HepG2 (cell line): ENCODE data around the gene TMEM266. TPM values are rescaled to one million over a fixed set of nuclear protein-coding genes. Genes with fewer than 3 reads are reported as not detected.

Experiments
- ATAC-seq: fragments of 200-7000 bp; cut with Tn5 transposase; 3 replicates; pipeline ENCODE4 v1.9.1; 2020; ENCODE audit warnings: mild to moderate bottlenecking, moderate library complexity
- BruUV-seq: library from RNA; stranded (reverse); fragments of 400-500 nt; replicated peaks from 2 replicates; lab custom pipeline; 2021; lab: Mats Ljungman, UMichigan
- CTCF ChIA-PET: fragments of 300-600 bp; formaldehyde crosslinking; extraction: SDS; loops from one replicate; lab custom pipeline; 2021; ENCODE audit warnings: low total read pairs, inconsistent platforms, low intra/inter-chr PET ratio; lab: Yijun Ruan, JAX
- POLR2A ChIA-PET: fragments of 350-600 bp; sonication (Branson Sonifier 250); formaldehyde crosslinking; loops from one replicate; lab custom pipeline; 2020; ENCODE audit warnings: antibody characterized with exemption, inconsistent platforms; lab: Yijun Ruan, JAX
- DNase-seq: peaks from one replicate; pipeline ENCODE4 v3.0.0-alpha.2; 2015; ENCODE audit warnings: low spot score
- FAIRE-seq: peaks from 3 replicates; lab custom pipeline; 2011; peaks lifted over from hg19 to GRCh38; lab: Jason Lieb, UNC
- H2AFZ ChIP-seq: one replicate; pipeline ENCODE4 v1.6.1; 2011; ENCODE audit warnings: low read length, inconsistent platforms
- H3K27ac ChIP-seq: fragments of 300-600 bp; 3 replicates; pipeline ENCODE4 v1.8.0; 2011; ENCODE audit warnings: mixed run types, mild to moderate bottlenecking, mixed read lengths, low read length, inconsistent platforms; ENCODE audit not compliant: insufficient read depth; ENCODE audit errors: extremely low read length
- H3K27me3 ChIP-seq, 2 experiments: fragments of 200-600 bp in 1 of 2; 2 replicates in 1 of 2; 3 replicates in 1 of 2; pipeline versions ENCODE4 v1.6.0 to v1.8.0; 2011; ENCODE audit warnings: low read length in 2 of 2, mild to moderate bottlenecking in 2 of 2, moderate library complexity in 2 of 2, inconsistent platforms in 1 of 2; ENCODE audit not compliant: insufficient read depth in 2 of 2, control insufficient read depth in 1 of 2
- H3K36me3 ChIP-seq, 2 experiments: fragments of 200-600 bp in 1 of 2; replicated peaks in 1 of 2; 2 replicates in 1 of 2; 3 replicates in 1 of 2; pipeline versions ENCODE4 v1.5.1 to v1.8.0; 2011; ENCODE audit warnings: low read length in 2 of 2, inconsistent platforms in 1 of 2; ENCODE audit not compliant: insufficient read depth in 2 of 2, control insufficient read depth in 1 of 2
- H3K4me1 ChIP-seq: 2 replicates; pipeline ENCODE4 v1.5.1; 2012; ENCODE audit warnings: low read length, inconsistent platforms; ENCODE audit not compliant: insufficient read depth
- H3K4me2 ChIP-seq: 2 replicates; pipeline ENCODE4 v1.6.0; 2011; ENCODE audit warnings: low read depth, low read length, inconsistent platforms
- H3K4me3 ChIP-seq, 3 experiments: fragments of 200-600 bp in 1 of 3; sonication (generic), shearing (Covaris generic) in 1 of 3; replicated peaks in 1 of 3; 2 replicates each; pipeline ENCODE4 v1.5.1; 2011 to 2016; ENCODE audit warnings: low read length in 3 of 3, inconsistent platforms in 2 of 3, low read depth in 2 of 3, mild to moderate bottlenecking in 2 of 3, control low read depth in 1 of 3, mixed read lengths in 1 of 3; ENCODE audit not compliant: insufficient read depth in 1 of 3
- H3K79me2 ChIP-seq: one replicate; pipeline ENCODE4 v1.6.1; 2011; ENCODE audit warnings: low read length, inconsistent platforms; ENCODE audit not compliant: insufficient read depth
- H3K9ac ChIP-seq: 2 replicates; pipeline ENCODE4 v1.6.0; 2011; ENCODE audit warnings: mild to moderate bottlenecking, low read depth, low read length, inconsistent platforms; ENCODE audit not compliant: insufficient read depth
- H3K9me3 ChIP-seq: 2 replicates; pipeline ENCODE4 v1.5.1; 2012; ENCODE audit warnings: mild to moderate bottlenecking, low read length
- H4K20me1 ChIP-seq: 2 replicates; pipeline ENCODE4 v1.6.0; 2011; ENCODE audit warnings: inconsistent platforms, mild to moderate bottlenecking, low read length, moderate library complexity; ENCODE audit not compliant: insufficient read depth
- GATAD2A ChIP-seq: IDR thresholded peaks from 2 replicates; pipeline ENCODE4 v1.6.1; 2016
- HMGA1 ChIP-seq: sonication (generic); formaldehyde crosslinking; conservative IDR thresholded peaks from 2 replicates; pipeline ENCODE4 v1.4.0; 2020; ENCODE audit warnings: missing genetic modification reagents
- JUNB ChIP-seq: sonication (generic); formaldehyde crosslinking; IDR thresholded peaks from 2 replicates; pipeline ENCODE4 v1.8.0; 2022; ENCODE audit warnings: missing genetic modification reagents, mild to moderate bottlenecking, borderline replicate concordance
- NONO ChIP-seq, 2 experiments: fragments of 450-650 bp in 1 of 2; sonication (generic) in 1 of 2; formaldehyde crosslinking in 1 of 2; IDR thresholded peaks in 1 of 2; conservative IDR thresholded peaks in 1 of 2; 2 replicates each; pipeline versions ENCODE4 v1.6.1 to v1.8.0; 2017 to 2022; ENCODE audit warnings: mild to moderate bottlenecking in 1 of 2, missing genetic modification reagents in 1 of 2, moderate library complexity in 1 of 2
- NRL ChIP-seq: sonication (generic); formaldehyde crosslinking; IDR thresholded peaks from 2 replicates; pipeline ENCODE4 v1.5.0; 2020; ENCODE audit warnings: missing genetic modification reagents, mild to moderate bottlenecking, moderate library complexity, borderline replicate concordance
- PLRG1 ChIP-seq: fragments of 450-650 bp; conservative IDR thresholded peaks from 2 replicates; pipeline ENCODE4 v1.6.1; 2016
- RORA ChIP-seq: sonication (generic); formaldehyde crosslinking; IDR thresholded peaks from 2 replicates; pipeline ENCODE4 v1.5.0; 2020; ENCODE audit warnings: mild to moderate bottlenecking, missing genetic modification reagents, moderate library complexity
- RXRB ChIP-seq: IDR thresholded peaks from 2 replicates; pipeline ENCODE4 v1.6.1; 2016; ENCODE audit warnings: borderline replicate concordance, missing genetic modification reagents, missing compliant biosample characterization
- SOX6 ChIP-seq, 2 experiments: fragments of 450-650 bp in 1 of 2; sonication (generic) in 1 of 2; formaldehyde crosslinking in 1 of 2; IDR thresholded peaks; 2 replicates each; pipeline versions ENCODE4 v1.4.0 to v1.6.1; 2017 to 2020; ENCODE audit warnings: antibody characterized with exemption in 1 of 2, mild to moderate bottlenecking in 1 of 2, missing genetic modification reagents in 1 of 2
- U2AF2 ChIP-seq: fragments of 200-400 bp; formaldehyde crosslinking; IDR thresholded peaks from 2 replicates; pipeline ENCODE4 v1.6.1; 2017; ENCODE audit warnings: low read depth, mild to moderate bottlenecking, low read length
- WGBS: methylation state at CpG from one replicate; pipeline ENCODE4 v1.1.6; 2017; ENCODE audit warnings: low lambda C conversion rate; 5-methylcytosine and 5-hydroxymethylcytosine counted together
- in situ Hi-C: cut with HindIII; loops from 2 replicates; pipeline ENCODE4 v1.10.0; 2017; ENCODE audit warnings: low pct_unique_long_range_greater_than_20kb; ENCODE audit not compliant: extremely low pct_ligation_motif_present
- intact Hi-C: fragments of 100-400 bp; cut with micrococcal nuclease; formaldehyde crosslinking; loops from one replicate; pipeline ENCODE4 v1.10.0; 2022; ENCODE audit not compliant: unreplicated experiment
- polyA plus RNA-seq, 8 experiments: library from polyadenylated mRNA; depleted of rRNA in 3 of 8; stranded (reverse) in 7 of 8; unstranded in 1 of 8; fragments of >200 nt; fragmentation: Illumina TruSeq in 4 of 8; extraction: Trizol in 4 of 8; gene quantifications; 2 replicates each; pipeline versions ENCODE4 v1.2.1 to v1.2.3, GENCODE V29; 2011 to 2016; ENCODE audit warnings: low read depth in 4 of 8, missing spikeins in 1 of 8, mixed read lengths in 1 of 8; ENCODE audit not compliant: insufficient read depth in 1 of 8
- total RNA-seq, 5 experiments: library from RNA; depleted of rRNA; stranded (reverse); fragments of >200 nt; fragmentation: Illumina TruSeq; extraction: Trizol; gene quantifications; 2 replicates each; pipeline ENCODE4 v1.2.3, GENCODE V29; 2016; ENCODE audit warnings: low read depth in 1 of 5
- TF ChIP-seq, protein P1 (sequence below), 2 experiments: fragments of 450-650 bp in 1 of 2; sonication (generic) in 1 of 2; formaldehyde crosslinking; IDR thresholded peaks; 2 replicates each; pipeline versions ENCODE4 v1.5.0 to v1.8.0; 2020 to 2022; ENCODE audit warnings: mild to moderate bottlenecking in 1 of 2, missing genetic modification reagents in 1 of 2
- TF ChIP-seq, protein P2 (sequence below): sonication (generic); formaldehyde crosslinking; IDR thresholded peaks from 2 replicates; pipeline ENCODE4 v1.5.0; 2020; ENCODE audit warnings: mild to moderate bottlenecking, missing genetic modification reagents
- TF ChIP-seq, protein P3 (sequence below): sonication (generic); formaldehyde crosslinking; IDR thresholded peaks from 2 replicates; pipeline ENCODE4 v1.5.1; 2020; ENCODE audit warnings: mild to moderate bottlenecking, missing genetic modification reagents, moderate library complexity

TMEM266 gene
- total and polyA plus RNA-seq, 2 of the 13 experiments (the other 11 are each of a cell fraction or from before 2014, with no cell fraction given): 0.04 TPM; not detected in 1

DNA sequence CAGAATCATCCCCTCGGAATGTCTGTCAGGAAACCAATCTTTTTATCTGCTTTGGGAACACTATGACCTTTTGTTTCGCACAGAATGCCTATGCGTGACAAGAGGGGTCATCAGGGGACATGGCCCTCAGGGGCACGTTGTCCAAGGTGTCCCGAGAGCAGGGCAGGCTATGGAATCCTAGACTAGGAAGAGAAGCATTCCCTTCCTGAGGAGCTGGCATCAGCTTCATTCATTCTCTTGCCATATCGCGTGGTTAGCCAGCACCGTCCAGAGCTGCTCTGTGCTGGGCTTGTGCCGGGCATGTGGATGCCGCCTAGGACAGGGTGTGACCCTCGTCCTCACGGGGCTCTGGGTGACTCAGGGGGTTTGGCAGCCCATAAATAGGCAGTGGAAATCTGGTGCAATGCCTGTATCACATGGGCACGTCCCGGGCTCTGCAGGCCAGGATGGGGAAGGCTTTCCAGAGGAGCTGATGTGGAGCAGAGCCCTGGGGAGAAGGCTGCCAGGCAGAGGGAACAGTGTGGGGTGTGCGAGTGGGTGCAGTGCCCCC, 117.8 kb downstream of the TMEM266 start:
- Histone ChIP-seq H3K4me3 (no peak overlapping the region; a peak in 1 of 6 replicates), H3K27me3 (peaks cover 10 to 65% of the 10 kb centered on the region in 2 experiments), H3K4me2 (peak overlapping the region; percentile 40), H3K4me1 (peaks cover 17% of the 10 kb centered on the region), H3K36me3 (no peaks in the 10 kb centered on the region), H3K9me3 (no peaks in the 10 kb centered on the region), H3K9ac (no peak overlapping the region), H4K20me1 (no peaks in the 10 kb centered on the region), H2AFZ (no peak overlapping the region), H3K27ac (no peak overlapping the region), H3K79me2 (no peaks in the 10 kb centered on the region)
- 3% methylated on average over 8 of the region's 15 CpGs for WGBS
- BruUV-seq: no TSS peak
- no peak for FAIRE-seq
- ATAC-seq: peak; percentile 70
- in situ Hi-C loops: no loop called here
- intact Hi-C loops: no loop called here
- DNase-seq: peak; percentile 20
- ChIA-PET CTCF (no interaction called here), POLR2A (interaction anchor here (0.5 kb wide), 1 partner anchor 159 kb away, joined by 3 read pairs; the partner anchor contains the start of gene ISL2)
- no peak for TF ChIP-seq PLRG1
- TF ChIP-seq RORA: no peak
- peak; percentile 36; the same call in 1 of the 2 replicates for TF ChIP-seq RXRB (CRISPR knock-in tag)
- no peak for TF ChIP-seq U2AF2
- TF ChIP-seq, protein P1, sequence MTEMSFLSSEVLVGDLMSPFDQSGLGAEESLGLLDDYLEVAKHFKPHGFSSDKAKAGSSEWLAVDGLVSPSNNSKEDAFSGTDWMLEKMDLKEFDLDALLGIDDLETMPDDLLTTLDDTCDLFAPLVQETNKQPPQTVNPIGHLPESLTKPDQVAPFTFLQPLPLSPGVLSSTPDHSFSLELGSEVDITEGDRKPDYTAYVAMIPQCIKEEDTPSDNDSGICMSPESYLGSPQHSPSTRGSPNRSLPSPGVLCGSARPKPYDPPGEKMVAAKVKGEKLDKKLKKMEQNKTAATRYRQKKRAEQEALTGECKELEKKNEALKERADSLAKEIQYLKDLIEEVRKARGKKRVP (CRISPR knock-in tag; IDR thresholded peaks at IDR 0.05): 0 out of 4 replicates have a peak, but pooled peaks of 1 of the 2 experiments have one; percentile 25
- TF ChIP-seq NRL (CRISPR knock-in tag): 0 out of 2 replicates have a peak, but pooled peaks have one; percentile 15
- 0 out of 2 replicates have a peak, but pooled peaks have one; percentile 15 for TF ChIP-seq JUNB (CRISPR knock-in tag)
- no peak for TF ChIP-seq HMGA1 (CRISPR knock-in tag)
- no peak for TF ChIP-seq SOX6 (IDR thresholded peaks at IDR 0.05)
- TF ChIP-seq SOX6 (CRISPR knock-in tag; IDR thresholded peaks at IDR 0.05): peak; percentile 21; the same call in 1 of the 2 replicates
- TF ChIP-seq, protein P2, sequence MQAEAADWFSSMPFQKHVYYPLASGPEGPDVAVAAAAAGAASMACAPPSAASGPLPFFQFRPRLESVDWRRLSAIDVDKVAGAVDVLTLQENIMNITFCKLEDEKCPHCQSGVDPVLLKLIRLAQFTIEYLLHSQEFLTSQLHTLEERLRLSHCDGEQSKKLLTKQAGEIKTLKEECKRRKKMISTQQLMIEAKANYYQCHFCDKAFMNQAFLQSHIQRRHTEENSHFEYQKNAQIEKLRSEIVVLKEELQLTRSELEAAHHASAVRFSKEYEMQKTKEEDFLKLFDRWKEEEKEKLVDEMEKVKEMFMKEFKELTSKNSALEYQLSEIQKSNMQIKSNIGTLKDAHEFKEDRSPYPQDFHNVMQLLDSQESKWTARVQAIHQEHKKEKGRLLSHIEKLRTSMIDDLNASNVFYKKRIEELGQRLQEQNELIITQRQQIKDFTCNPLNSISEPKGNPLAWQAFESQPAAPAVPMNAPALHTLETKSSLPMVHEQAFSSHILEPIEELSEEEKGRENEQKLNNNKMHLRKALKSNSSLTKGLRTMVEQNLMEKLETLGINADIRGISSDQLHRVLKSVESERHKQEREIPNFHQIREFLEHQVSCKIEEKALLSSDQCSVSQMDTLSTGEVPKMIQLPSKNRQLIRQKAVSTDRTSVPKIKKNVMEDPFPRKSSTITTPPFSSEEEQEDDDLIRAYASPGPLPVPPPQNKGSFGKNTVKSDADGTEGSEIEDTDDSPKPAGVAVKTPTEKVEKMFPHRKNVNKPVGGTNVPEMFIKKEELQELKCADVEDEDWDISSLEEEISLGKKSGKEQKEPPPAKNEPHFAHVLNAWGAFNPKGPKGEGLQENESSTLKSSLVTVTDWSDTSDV (CRISPR knock-in tag): 0 out of 2 replicates have a peak, but pooled peaks have one; percentile 30
- no peak for TF ChIP-seq NONO (IDR thresholded peaks at IDR 0.05)
- TF ChIP-seq NONO (CRISPR knock-in tag; conservative IDR thresholded peaks at IDR 0.05): 0 out of 2 replicates have a peak, but pooled peaks have one; percentile 28
- TF ChIP-seq GATAD2A: peak; percentile 16; the same call in 1 of the 2 replicates
- TF ChIP-seq, protein P3, sequence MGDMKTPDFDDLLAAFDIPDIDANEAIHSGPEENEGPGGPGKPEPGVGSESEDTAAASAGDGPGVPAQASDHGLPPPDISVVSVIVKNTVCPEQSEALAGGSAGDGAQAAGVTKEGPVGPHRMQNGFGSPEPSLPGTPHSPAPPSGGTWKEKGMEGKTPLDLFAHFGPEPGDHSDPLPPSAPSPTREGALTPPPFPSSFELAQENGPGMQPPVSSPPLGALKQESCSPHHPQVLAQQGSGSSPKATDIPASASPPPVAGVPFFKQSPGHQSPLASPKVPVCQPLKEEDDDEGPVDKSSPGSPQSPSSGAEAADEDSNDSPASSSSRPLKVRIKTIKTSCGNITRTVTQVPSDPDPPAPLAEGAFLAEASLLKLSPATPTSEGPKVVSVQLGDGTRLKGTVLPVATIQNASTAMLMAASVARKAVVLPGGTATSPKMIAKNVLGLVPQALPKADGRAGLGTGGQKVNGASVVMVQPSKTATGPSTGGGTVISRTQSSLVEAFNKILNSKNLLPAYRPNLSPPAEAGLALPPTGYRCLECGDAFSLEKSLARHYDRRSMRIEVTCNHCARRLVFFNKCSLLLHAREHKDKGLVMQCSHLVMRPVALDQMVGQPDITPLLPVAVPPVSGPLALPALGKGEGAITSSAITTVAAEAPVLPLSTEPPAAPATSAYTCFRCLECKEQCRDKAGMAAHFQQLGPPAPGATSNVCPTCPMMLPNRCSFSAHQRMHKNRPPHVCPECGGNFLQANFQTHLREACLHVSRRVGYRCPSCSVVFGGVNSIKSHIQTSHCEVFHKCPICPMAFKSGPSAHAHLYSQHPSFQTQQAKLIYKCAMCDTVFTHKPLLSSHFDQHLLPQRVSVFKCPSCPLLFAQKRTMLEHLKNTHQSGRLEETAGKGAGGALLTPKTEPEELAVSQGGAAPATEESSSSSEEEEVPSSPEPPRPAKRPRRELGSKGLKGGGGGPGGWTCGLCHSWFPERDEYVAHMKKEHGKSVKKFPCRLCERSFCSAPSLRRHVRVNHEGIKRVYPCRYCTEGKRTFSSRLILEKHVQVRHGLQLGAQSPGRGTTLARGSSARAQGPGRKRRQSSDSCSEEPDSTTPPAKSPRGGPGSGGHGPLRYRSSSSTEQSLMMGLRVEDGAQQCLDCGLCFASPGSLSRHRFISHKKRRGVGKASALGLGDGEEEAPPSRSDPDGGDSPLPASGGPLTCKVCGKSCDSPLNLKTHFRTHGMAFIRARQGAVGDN (CRISPR knock-in tag): peak; percentile 27; the same call in 1 of the 2 replicates
